ENCODE data around the gene DIS3L2. TPM values are rescaled to one million over a fixed set of nuclear protein-coding genes. Genes with fewer than 3 reads are reported as not detected.

Gene DIS3L2
- total RNA-seq, 1 donor from 2014 or later, result 34.3 TPM

- Mint-ChIP-seq H3K4me3 (ENCODE audit: unreplicated experiment) (no peak overlapping the region), H3K9me3 (ENCODE audit: unreplicated experiment) (no peaks in the 10 kb centered on the region), H3K27ac (ENCODE audit: unreplicated experiment) (no peak overlapping the region), H3K4me1 (ENCODE audit: unreplicated experiment) (no peaks in the 10 kb centered on the region), H3K36me3 (ENCODE audit: unreplicated experiment) (peaks cover 12% of the 10 kb centered on the region), H3K27me3 (ENCODE audit: unreplicated experiment) (no peaks in the 10 kb centered on the region)
- no peak for TF ChIP-seq CTCF (IDR thresholded peaks at IDR 0.05)
- no peak for DNase-seq (ENCODE audit: extremely low spot score, unreplicated experiment)
Measured at GRCh38 chr2:232042911-232043574, 81.5 kb downstream of the DIS3L2 start.

DNA sequence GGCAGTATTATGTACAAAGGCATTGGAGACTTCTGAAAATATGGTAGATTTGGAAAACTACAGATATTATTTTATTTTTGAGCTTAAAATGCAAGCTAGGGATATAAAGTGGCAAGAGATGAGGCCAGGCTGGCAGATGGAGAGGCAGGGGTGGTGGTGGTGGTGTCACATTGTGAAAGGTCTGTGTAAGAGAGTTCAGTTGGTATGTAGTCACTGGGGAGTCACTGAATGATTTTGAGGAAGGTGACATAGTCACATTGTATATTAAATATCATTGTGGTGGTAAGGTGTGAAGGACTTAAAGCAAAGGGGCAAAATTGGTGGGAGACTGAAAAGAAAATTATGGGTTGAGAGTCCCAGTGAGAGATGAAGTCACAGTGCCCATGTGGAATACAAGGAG, 82.5 kb downstream of the DIS3L2 start:
- H3K9me3 Mint-ChIP-seq (ENCODE audit: unreplicated experiment), result no peaks in the 10 kb centered on the region
- no peak for DNase-seq (ENCODE audit: extremely low spot score, unreplicated experiment)
- peaks cover 12% of the 10 kb centered on the region for H3K36me3 Mint-ChIP-seq (ENCODE audit: unreplicated experiment)
- H3K4me1 Mint-ChIP-seq (ENCODE audit: unreplicated experiment), result no peaks in the 10 kb centered on the region
- H3K4me3 Mint-ChIP-seq (ENCODE audit: unreplicated experiment), result no peak overlapping the region
- H3K27me3 Mint-ChIP-seq (ENCODE audit: unreplicated experiment), result no peaks in the 10 kb centered on the region
- TF ChIP-seq CTCF (IDR thresholded peaks at IDR 0.05), result no peak
- H3K27ac Mint-ChIP-seq (ENCODE audit: unreplicated experiment), result no peak overlapping the region

GRCh38 chr2:232049350-232049749, 87.8 kb downstream of the DIS3L2 start:
- H3K4me3 Mint-ChIP-seq (ENCODE audit: unreplicated experiment), result no peak overlapping the region
- H3K27ac Mint-ChIP-seq (ENCODE audit: unreplicated experiment), result no peak overlapping the region
- H3K36me3 Mint-ChIP-seq (ENCODE audit: unreplicated experiment), result peaks cover 5% of the 10 kb centered on the region
- no peaks in the 10 kb centered on the region for H3K9me3 Mint-ChIP-seq (ENCODE audit: unreplicated experiment)
- no peaks in the 10 kb centered on the region for H3K4me1 Mint-ChIP-seq (ENCODE audit: unreplicated experiment)
- TF ChIP-seq CTCF (IDR thresholded peaks at IDR 0.05), result no peak
- no peak for DNase-seq (ENCODE audit: extremely low spot score, unreplicated experiment)
- H3K27me3 Mint-ChIP-seq (ENCODE audit: unreplicated experiment), result no peaks in the 10 kb centered on the region

DNA sequence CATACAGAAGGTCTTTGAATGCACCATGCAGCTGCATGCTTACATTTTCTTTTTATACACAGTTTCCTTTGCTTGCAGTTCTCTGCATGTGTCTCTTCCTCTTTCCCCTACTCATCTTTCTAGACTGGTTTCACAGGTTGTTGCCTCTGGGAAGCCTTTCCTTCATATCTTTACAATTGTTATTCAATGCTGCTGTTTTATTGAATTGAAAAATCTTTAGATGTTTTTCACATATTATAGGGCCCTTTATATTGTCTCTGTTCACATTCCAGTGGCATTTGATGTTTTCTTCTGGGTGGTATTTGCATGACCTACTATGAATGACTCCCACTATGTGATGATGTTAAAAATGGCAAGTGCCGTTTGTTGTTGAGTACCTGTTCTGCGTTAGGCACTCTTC, 91.1 kb downstream of the DIS3L2 start:
- Mint-ChIP-seq H3K9me3 (ENCODE audit: unreplicated experiment) (no peaks in the 10 kb centered on the region), H3K27me3 (ENCODE audit: unreplicated experiment) (no peaks in the 10 kb centered on the region), H3K4me1 (ENCODE audit: unreplicated experiment) (no peaks in the 10 kb centered on the region), H3K4me3 (ENCODE audit: unreplicated experiment) (no peak overlapping the region), H3K27ac (ENCODE audit: unreplicated experiment) (no peak overlapping the region), H3K36me3 (ENCODE audit: unreplicated experiment) (no peaks in the 10 kb centered on the region)
- no peak for DNase-seq (ENCODE audit: extremely low spot score, unreplicated experiment)
- TF ChIP-seq CTCF (IDR thresholded peaks at IDR 0.05), result no peak

GRCh38 chr2:232053777-232054176, 92.3 kb downstream of the DIS3L2 start:
- Mint-ChIP-seq H3K27ac (ENCODE audit: unreplicated experiment) (no peak overlapping the region), H3K4me1 (ENCODE audit: unreplicated experiment) (no peaks in the 10 kb centered on the region), H3K4me3 (ENCODE audit: unreplicated experiment) (no peak overlapping the region), H3K9me3 (ENCODE audit: unreplicated experiment) (no peaks in the 10 kb centered on the region), H3K36me3 (ENCODE audit: unreplicated experiment) (no peaks in the 10 kb centered on the region), H3K27me3 (ENCODE audit: unreplicated experiment) (no peaks in the 10 kb centered on the region)
- TF ChIP-seq CTCF (IDR thresholded peaks at IDR 0.05), result no peak
- no peak for DNase-seq (ENCODE audit: extremely low spot score, unreplicated experiment)
